HepG2 (cell line): ENCODE results near the gene RHOD. TPM values are rescaled to one million over a fixed set of nuclear protein-coding genes. Genes with fewer than 3 reads are reported as not detected.

Source experiments
- AHR ChIP-seq: IDR thresholded peaks from 2 replicates; pipeline ENCODE4 v1.6.1; 2018; ENCODE audit warnings: missing genetic modification reagents, missing compliant biosample characterization
- ATF7-NPFF ChIP-seq: sonication (generic); formaldehyde crosslinking; IDR thresholded peaks from 2 replicates; pipeline ENCODE4 v1.8.1; 2023; ENCODE audit warnings: mild to moderate bottlenecking, low read depth, missing genetic modification reagents, moderate library complexity
- BCL3 ChIP-seq: sonication (generic); formaldehyde crosslinking; IDR thresholded peaks from 2 replicates; pipeline ENCODE4 v1.5.1; 2020; ENCODE audit warnings: mild to moderate bottlenecking, missing genetic modification reagents, moderate library complexity
- MTF1 ChIP-seq: sonication (generic); formaldehyde crosslinking; IDR thresholded peaks from 2 replicates; pipeline ENCODE4 v1.5.0; 2020; ENCODE audit warnings: missing genetic modification reagents
- PCBP2 ChIP-seq: fragments of 200-400 bp; formaldehyde crosslinking; optimal IDR thresholded peaks from 2 replicates; pipeline ENCODE3; 2018; ENCODE audit warnings: low read length, low read depth; ENCODE audit not compliant: poor library complexity, severe bottlenecking
- SP2 ChIP-seq: sonication (generic); formaldehyde crosslinking; IDR thresholded peaks from 2 replicates; pipeline ENCODE4 v1.5.1; 2020; ENCODE audit warnings: mild to moderate bottlenecking, missing genetic modification reagents
- THRA ChIP-seq: sonication (generic); formaldehyde crosslinking; IDR thresholded peaks from 2 replicates; pipeline ENCODE4 v1.4.0; 2020; ENCODE audit warnings: missing genetic modification reagents, borderline replicate concordance
- ZNF225 ChIP-seq: sonication (generic); formaldehyde crosslinking; IDR thresholded peaks from 2 replicates; pipeline ENCODE4 v1.4.0; 2020; ENCODE audit warnings: mild to moderate bottlenecking, missing genetic modification reagents
- ZSCAN30 ChIP-seq: sonication (generic); formaldehyde crosslinking; IDR thresholded peaks from 2 replicates; pipeline ENCODE4 v1.5.0; 2020; ENCODE audit warnings: mild to moderate bottlenecking, missing genetic modification reagents
- polyA plus RNA-seq, 8 experiments: library from polyadenylated mRNA; depleted of rRNA in 3 of 8; stranded (reverse) in 7 of 8; unstranded in 1 of 8; fragments of >200 nt; fragmentation: Illumina TruSeq in 4 of 8; extraction: Trizol in 4 of 8; gene quantifications; 2 replicates each; pipeline versions ENCODE4 v1.2.1 to v1.2.3, GENCODE V29; 2011 to 2016; ENCODE audit warnings: low read depth in 4 of 8, missing spikeins in 1 of 8, mixed read lengths in 1 of 8; ENCODE audit not compliant: insufficient read depth in 1 of 8
- total RNA-seq, 5 experiments: library from RNA; depleted of rRNA; stranded (reverse); fragments of >200 nt; fragmentation: Illumina TruSeq; extraction: Trizol; gene quantifications; 2 replicates each; pipeline ENCODE4 v1.2.3, GENCODE V29; 2016; ENCODE audit warnings: low read depth in 1 of 5
- TF ChIP-seq, protein P1 (sequence below): sonication (generic); formaldehyde crosslinking; IDR thresholded peaks from 2 replicates; pipeline ENCODE4 v1.5.1; 2020; ENCODE audit warnings: mild to moderate bottlenecking, missing genetic modification reagents, moderate library complexity
- TF ChIP-seq, protein P2 (sequence below): IDR thresholded peaks from 2 replicates; pipeline ENCODE4 v1.6.1; 2016; ENCODE audit warnings: low read depth, missing genetic modification reagents, missing compliant biosample characterization

Gene RHOD
- total and polyA plus RNA-seq, 2 of the 13 experiments (the other 11 are each of a cell fraction or from before 2014, with no cell fraction given): 0.27 to 0.98 TPM

DNA sequence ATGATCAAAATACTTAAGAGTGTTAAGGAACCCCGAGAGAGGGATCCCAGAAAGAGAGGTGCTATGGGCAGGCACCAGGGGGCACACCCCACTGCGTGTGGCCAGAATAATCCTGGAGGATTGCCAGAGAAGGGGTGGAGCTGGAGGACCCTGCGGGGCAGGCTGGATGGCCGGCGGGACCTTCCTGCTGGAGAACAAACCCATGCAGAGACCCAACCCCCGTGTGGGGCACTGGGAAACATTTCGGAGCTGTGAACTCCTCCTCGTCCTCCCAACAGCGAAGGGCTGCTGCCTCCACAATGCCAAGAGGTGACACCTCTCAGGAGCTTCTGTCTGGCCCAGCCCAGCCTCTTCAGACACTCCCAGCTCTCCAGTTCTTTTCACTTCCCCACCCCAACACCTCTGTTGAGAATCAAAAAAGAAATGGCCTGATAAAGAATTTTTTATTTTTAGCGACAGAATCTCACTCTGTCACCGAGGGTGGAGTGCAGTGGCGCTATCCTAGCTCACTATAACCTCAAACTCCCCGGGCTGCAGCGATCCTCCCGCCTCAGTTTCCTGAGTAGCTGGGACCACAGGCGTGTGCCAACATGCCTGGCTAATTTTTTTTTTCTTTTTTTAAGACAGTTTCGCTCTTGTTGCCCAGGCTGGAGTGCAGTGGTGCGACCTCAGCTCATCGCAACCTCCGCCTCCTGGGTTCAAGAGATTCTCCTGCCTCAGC lies 25.6 kb downstream of the RHOD start (continued):
- no peak for TF ChIP-seq ZSCAN30 (CRISPR knock-in tag)
- TF ChIP-seq SP2: no peak
- TF ChIP-seq, protein P1, sequence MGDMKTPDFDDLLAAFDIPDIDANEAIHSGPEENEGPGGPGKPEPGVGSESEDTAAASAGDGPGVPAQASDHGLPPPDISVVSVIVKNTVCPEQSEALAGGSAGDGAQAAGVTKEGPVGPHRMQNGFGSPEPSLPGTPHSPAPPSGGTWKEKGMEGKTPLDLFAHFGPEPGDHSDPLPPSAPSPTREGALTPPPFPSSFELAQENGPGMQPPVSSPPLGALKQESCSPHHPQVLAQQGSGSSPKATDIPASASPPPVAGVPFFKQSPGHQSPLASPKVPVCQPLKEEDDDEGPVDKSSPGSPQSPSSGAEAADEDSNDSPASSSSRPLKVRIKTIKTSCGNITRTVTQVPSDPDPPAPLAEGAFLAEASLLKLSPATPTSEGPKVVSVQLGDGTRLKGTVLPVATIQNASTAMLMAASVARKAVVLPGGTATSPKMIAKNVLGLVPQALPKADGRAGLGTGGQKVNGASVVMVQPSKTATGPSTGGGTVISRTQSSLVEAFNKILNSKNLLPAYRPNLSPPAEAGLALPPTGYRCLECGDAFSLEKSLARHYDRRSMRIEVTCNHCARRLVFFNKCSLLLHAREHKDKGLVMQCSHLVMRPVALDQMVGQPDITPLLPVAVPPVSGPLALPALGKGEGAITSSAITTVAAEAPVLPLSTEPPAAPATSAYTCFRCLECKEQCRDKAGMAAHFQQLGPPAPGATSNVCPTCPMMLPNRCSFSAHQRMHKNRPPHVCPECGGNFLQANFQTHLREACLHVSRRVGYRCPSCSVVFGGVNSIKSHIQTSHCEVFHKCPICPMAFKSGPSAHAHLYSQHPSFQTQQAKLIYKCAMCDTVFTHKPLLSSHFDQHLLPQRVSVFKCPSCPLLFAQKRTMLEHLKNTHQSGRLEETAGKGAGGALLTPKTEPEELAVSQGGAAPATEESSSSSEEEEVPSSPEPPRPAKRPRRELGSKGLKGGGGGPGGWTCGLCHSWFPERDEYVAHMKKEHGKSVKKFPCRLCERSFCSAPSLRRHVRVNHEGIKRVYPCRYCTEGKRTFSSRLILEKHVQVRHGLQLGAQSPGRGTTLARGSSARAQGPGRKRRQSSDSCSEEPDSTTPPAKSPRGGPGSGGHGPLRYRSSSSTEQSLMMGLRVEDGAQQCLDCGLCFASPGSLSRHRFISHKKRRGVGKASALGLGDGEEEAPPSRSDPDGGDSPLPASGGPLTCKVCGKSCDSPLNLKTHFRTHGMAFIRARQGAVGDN (CRISPR knock-in tag): 0 out of 2 replicates have a peak, but pooled peaks have one; percentile 11
- TF ChIP-seq THRA (CRISPR knock-in tag): no peak
- TF ChIP-seq BCL3 (CRISPR knock-in tag): no peak
- TF ChIP-seq, protein P2, sequence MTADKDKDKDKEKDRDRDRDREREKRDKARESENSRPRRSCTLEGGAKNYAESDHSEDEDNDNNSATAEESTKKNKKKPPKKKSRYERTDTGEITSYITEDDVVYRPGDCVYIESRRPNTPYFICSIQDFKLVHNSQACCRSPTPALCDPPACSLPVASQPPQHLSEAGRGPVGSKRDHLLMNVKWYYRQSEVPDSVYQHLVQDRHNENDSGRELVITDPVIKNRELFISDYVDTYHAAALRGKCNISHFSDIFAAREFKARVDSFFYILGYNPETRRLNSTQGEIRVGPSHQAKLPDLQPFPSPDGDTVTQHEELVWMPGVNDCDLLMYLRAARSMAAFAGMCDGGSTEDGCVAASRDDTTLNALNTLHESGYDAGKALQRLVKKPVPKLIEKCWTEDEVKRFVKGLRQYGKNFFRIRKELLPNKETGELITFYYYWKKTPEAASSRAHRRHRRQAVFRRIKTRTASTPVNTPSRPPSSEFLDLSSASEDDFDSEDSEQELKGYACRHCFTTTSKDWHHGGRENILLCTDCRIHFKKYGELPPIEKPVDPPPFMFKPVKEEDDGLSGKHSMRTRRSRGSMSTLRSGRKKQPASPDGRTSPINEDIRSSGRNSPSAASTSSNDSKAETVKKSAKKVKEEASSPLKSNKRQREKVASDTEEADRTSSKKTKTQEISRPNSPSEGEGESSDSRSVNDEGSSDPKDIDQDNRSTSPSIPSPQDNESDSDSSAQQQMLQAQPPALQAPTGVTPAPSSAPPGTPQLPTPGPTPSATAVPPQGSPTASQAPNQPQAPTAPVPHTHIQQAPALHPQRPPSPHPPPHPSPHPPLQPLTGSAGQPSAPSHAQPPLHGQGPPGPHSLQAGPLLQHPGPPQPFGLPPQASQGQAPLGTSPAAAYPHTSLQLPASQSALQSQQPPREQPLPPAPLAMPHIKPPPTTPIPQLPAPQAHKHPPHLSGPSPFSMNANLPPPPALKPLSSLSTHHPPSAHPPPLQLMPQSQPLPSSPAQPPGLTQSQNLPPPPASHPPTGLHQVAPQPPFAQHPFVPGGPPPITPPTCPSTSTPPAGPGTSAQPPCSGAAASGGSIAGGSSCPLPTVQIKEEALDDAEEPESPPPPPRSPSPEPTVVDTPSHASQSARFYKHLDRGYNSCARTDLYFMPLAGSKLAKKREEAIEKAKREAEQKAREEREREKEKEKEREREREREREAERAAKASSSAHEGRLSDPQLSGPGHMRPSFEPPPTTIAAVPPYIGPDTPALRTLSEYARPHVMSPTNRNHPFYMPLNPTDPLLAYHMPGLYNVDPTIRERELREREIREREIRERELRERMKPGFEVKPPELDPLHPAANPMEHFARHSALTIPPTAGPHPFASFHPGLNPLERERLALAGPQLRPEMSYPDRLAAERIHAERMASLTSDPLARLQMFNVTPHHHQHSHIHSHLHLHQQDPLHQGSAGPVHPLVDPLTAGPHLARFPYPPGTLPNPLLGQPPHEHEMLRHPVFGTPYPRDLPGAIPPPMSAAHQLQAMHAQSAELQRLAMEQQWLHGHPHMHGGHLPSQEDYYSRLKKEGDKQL (CRISPR knock-in tag): no peak; the same call in 1 of the 2 replicates
- TF ChIP-seq ATF7-NPFF (CRISPR knock-in tag): no peak
- TF ChIP-seq MTF1: no peak
- no peak for TF ChIP-seq PCBP2
- TF ChIP-seq AHR: no peak
- TF ChIP-seq ZNF225: no peak
